ENCODE results near the gene PTDSS2. TPM values are rescaled to one million over a fixed set of nuclear protein-coding genes. Genes with fewer than 3 reads are reported as not detected.

PTDSS2 gene
- total and polyA plus RNA-seq, 2 of the 13 experiments (the other 11 are each of a cell fraction or from before 2014, with no cell fraction given), result 21.7 to 26.4 TPM

DNA sequence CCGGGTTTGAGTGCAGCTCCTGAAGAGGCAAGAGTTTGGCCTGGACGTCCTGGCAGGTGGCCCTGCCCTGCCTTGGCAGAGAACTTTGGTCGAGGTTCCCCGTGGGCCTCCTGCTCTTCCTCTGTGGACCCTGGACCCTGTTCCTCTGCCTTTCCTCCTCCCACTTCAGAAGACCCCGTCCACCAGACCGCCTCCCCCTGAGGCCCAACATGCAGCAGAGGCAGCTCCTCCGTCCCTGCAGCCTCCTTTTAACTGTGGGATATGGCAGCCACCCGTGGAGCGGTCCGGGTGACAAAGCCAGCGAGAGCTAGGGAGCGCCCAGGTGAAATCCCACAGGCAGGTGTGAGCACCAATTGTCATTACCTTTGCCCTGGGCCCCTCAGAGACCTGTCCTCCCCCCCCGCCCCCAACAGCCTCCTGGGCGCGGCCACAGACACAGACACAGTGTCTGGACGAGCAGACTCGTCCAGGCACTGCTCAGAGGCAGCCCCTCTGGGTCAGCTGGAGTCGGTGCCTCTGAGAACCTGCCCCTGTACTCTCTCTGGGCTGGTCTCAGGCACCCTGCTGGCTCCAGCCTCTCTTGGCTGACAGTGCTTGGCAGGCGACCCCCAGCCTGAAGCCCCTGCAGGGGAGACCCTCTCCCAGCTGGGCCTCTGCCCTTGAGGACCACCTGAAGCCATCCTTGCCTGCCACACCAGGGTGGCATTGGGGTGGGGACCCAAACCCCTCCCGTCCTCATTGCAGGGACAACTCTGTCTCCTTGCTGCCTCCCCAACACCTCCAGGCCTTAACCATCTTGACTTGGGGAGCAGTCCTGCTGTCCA, 4.1 kb upstream of the PTDSS2 start (continued):
- TF ChIP-seq, protein P1, sequence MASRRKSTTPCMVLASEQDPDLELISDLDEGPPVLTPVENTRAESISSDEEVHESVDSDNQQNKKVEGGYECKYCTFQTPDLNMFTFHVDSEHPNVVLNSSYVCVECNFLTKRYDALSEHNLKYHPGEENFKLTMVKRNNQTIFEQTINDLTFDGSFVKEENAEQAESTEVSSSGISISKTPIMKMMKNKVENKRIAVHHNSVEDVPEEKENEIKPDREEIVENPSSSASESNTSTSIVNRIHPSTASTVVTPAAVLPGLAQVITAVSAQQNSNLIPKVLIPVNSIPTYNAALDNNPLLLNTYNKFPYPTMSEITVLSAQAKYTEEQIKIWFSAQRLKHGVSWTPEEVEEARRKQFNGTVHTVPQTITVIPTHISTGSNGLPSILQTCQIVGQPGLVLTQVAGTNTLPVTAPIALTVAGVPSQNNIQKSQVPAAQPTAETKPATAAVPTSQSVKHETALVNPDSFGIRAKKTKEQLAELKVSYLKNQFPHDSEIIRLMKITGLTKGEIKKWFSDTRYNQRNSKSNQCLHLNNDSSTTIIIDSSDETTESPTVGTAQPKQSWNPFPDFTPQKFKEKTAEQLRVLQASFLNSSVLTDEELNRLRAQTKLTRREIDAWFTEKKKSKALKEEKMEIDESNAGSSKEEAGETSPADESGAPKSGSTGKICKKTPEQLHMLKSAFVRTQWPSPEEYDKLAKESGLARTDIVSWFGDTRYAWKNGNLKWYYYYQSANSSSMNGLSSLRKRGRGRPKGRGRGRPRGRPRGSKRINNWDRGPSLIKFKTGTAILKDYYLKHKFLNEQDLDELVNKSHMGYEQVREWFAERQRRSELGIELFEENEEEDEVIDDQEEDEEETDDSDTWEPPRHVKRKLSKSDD (CRISPR knock-in tag; IDR thresholded peaks at IDR 0.05; ENCODE audit: low read depth), result no peak
- TF ChIP-seq ZNF138 (CRISPR knock-in tag; IDR thresholded peaks at IDR 0.05; ENCODE audit: low read depth) (no peak), JUND (CRISPR knock-in tag; IDR thresholded peaks at IDR 0.05) (no peak), KDM4B (CRISPR knock-in tag; IDR thresholded peaks at IDR 0.05) (no peak), IRX3 (CRISPR knock-in tag; IDR thresholded peaks at IDR 0.05; ENCODE audit: borderline replicate concordance, low read depth) (no peak), MAFF (IDR thresholded peaks at IDR 0.05; ENCODE audit: low read depth, low read length) (no peak), CREM (IDR thresholded peaks at IDR 0.05) (peak; percentile 40; the same call in 1 of the 2 replicates), CREM (CRISPR knock-in tag; IDR thresholded peaks at IDR 0.05) (no peak), ZSCAN21 (CRISPR knock-in tag; IDR thresholded peaks at IDR 0.05; ENCODE audit: borderline replicate concordance) (peak; percentile 43; the same call in 1 of the 2 replicates), ADNP (CRISPR knock-in tag; IDR thresholded peaks at IDR 0.05) (no peak)
- TF ChIP-seq, protein P2, sequence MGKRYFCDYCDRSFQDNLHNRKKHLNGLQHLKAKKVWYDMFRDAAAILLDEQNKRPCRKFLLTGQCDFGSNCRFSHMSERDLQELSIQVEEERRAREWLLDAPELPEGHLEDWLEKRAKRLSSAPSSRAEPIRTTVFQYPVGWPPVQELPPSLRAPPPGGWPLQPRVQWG (CRISPR knock-in tag; IDR thresholded peaks at IDR 0.05; ENCODE audit: borderline replicate concordance, low read depth), result no peak
- TF ChIP-seq, protein P3, sequence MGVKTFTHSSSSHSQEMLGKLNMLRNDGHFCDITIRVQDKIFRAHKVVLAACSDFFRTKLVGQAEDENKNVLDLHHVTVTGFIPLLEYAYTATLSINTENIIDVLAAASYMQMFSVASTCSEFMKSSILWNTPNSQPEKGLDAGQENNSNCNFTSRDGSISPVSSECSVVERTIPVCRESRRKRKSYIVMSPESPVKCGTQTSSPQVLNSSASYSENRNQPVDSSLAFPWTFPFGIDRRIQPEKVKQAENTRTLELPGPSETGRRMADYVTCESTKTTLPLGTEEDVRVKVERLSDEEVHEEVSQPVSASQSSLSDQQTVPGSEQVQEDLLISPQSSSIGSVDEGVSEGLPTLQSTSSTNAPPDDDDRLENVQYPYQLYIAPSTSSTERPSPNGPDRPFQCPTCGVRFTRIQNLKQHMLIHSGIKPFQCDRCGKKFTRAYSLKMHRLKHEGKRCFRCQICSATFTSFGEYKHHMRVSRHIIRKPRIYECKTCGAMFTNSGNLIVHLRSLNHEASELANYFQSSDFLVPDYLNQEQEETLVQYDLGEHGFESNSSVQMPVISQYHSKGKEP (CRISPR knock-in tag; IDR thresholded peaks at IDR 0.05), result no peak
- TF ChIP-seq, protein P4, sequence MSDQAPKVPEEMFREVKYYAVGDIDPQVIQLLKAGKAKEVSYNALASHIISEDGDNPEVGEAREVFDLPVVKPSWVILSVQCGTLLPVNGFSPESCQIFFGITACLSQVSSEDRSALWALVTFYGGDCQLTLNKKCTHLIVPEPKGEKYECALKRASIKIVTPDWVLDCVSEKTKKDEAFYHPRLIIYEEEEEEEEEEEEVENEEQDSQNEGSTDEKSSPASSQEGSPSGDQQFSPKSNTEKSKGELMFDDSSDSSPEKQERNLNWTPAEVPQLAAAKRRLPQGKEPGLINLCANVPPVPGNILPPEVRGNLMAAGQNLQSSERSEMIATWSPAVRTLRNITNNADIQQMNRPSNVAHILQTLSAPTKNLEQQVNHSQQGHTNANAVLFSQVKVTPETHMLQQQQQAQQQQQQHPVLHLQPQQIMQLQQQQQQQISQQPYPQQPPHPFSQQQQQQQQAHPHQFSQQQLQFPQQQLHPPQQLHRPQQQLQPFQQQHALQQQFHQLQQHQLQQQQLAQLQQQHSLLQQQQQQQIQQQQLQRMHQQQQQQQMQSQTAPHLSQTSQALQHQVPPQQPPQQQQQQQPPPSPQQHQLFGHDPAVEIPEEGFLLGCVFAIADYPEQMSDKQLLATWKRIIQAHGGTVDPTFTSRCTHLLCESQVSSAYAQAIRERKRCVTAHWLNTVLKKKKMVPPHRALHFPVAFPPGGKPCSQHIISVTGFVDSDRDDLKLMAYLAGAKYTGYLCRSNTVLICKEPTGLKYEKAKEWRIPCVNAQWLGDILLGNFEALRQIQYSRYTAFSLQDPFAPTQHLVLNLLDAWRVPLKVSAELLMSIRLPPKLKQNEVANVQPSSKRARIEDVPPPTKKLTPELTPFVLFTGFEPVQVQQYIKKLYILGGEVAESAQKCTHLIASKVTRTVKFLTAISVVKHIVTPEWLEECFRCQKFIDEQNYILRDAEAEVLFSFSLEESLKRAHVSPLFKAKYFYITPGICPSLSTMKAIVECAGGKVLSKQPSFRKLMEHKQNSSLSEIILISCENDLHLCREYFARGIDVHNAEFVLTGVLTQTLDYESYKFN (CRISPR knock-in tag; conservative IDR thresholded peaks at IDR 0.05), result peak; percentile 94
- TF ChIP-seq, protein P5, sequence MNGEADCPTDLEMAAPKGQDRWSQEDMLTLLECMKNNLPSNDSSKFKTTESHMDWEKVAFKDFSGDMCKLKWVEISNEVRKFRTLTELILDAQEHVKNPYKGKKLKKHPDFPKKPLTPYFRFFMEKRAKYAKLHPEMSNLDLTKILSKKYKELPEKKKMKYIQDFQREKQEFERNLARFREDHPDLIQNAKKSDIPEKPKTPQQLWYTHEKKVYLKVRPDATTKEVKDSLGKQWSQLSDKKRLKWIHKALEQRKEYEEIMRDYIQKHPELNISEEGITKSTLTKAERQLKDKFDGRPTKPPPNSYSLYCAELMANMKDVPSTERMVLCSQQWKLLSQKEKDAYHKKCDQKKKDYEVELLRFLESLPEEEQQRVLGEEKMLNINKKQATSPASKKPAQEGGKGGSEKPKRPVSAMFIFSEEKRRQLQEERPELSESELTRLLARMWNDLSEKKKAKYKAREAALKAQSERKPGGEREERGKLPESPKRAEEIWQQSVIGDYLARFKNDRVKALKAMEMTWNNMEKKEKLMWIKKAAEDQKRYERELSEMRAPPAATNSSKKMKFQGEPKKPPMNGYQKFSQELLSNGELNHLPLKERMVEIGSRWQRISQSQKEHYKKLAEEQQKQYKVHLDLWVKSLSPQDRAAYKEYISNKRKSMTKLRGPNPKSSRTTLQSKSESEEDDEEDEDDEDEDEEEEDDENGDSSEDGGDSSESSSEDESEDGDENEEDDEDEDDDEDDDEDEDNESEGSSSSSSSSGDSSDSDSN (CRISPR knock-in tag; IDR thresholded peaks at IDR 0.05), result peak; percentile 41; the same call in 1 of the 2 replicates
- TF ChIP-seq, protein P6, sequence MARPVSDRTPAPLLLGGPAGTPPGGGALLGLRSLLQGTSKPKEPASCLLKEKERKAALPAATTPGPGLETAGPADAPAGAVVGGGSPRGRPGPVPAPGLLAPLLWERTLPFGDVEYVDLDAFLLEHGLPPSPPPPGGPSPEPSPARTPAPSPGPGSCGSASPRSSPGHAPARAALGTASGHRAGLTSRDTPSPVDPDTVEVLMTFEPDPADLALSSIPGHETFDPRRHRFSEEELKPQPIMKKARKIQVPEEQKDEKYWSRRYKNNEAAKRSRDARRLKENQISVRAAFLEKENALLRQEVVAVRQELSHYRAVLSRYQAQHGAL (CRISPR knock-in tag; IDR thresholded peaks at IDR 0.05; ENCODE audit: not compliant biosample characterization), result no peak
